ENCODE data around the gene GTSE1. TPM values are rescaled to one million over a fixed set of nuclear protein-coding genes. Genes with fewer than 3 reads are reported as not detected.

GTSE1 gene
- total RNA-seq, 2 donors from 2014 or later, result 39.5 to 59.5 TPM

DNA sequence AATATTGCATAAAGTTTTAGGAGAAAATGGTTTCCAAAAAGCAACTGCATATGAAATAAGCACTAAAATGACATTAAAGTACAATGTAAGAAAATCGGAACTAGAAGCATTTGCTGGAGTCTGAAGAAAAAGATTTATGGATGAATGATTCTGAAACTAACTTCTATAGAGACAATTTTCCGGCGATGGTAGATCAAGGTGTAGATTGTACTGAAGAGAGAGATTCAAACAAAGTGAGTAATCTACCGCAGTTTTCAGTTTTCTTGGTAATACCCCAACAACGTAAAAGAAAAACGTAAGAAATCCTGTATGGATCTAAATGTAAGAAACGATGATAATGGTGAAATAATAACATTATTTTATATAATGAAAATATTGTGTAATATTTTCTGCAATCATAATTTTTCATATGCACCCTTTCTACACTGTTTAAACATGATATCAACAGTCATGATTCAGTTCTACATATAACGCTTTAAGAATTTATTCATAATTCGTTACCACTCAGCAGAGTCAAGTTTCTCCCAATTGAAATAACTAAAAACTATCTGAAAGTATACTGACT, 44.8 kb upstream of the GTSE1 start:
- H3K4me1 Mint-ChIP-seq, result peaks cover 8% of the 10 kb centered on the region
- peaks cover 3% of the 10 kb centered on the region for H3K36me3 Mint-ChIP-seq (ENCODE audit: low read depth)

DNA sequence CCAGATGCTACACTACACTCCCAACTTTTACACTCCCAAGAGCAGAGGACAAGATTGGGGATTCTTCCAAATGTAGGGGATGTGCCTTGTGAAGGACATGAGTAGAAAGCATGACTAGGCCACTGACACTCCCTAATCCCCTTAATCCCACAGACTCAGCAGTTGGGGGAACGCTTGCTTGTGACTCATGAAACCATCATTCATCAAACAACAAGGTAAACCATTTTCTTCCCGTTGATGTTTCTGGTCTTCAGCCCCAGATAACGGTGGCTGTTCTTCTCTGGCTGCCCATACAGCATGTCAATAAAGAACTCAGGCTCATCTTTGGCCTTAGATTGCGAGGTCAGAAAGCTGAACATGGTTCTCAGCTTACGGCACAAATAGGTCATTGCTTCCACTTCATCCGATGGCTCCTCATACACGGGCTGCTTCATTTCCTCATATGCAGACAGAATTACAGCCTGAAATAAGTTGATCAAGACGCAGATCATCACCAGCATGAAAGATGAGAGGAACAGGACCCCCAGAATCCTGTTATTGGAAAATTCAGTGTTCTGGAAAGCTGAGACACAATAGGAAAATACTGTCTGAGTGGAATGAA, 40.2 kb upstream of the GTSE1 start:
- 78 to 83% methylated on average over 8 of the region's 8 CpGs for WGBS, 2 experiments (ENCODE audit: insufficient coverage in 1 of 2, insufficient read length in 1 of 2)
- H3K4me1 ChIP-seq (ENCODE audit: control insufficient read depth, insufficient read depth, low read length), result no peaks in the 10 kb centered on the region
- no peaks in the 10 kb centered on the region for H3K36me3 ChIP-seq (ENCODE audit: control insufficient read depth, insufficient read depth, low read length)
- H3K4me3 Mint-ChIP-seq, result no peak overlapping the region
- H3K4me3 ChIP-seq (ENCODE audit: low read length), result no peak overlapping the region
- no peak for TF ChIP-seq CTCF (conservative IDR thresholded peaks at IDR 0.05)
- H3K9me3 Mint-ChIP-seq, result peaks cover 1% of the 10 kb centered on the region
- peaks cover 49% of the 10 kb centered on the region for H3K27me3 ChIP-seq (ENCODE audit: control insufficient read depth, insufficient read depth, low read length, poor library complexity, severe bottlenecking)
- no peak overlapping the region for H3K9ac ChIP-seq (ENCODE audit: extremely low read depth, low read length, poor library complexity, severe bottlenecking)
- H3K36me3 Mint-ChIP-seq (ENCODE audit: low read depth), result peaks cover 3% of the 10 kb centered on the region
- DNase-seq, result no peak
- no peaks in the 10 kb centered on the region for H3K9me3 ChIP-seq (ENCODE audit: control insufficient read depth, low read length)
- peaks cover 50% of the 10 kb centered on the region for H3K27me3 Mint-ChIP-seq (ENCODE audit: insufficient read depth)
- no peak overlapping the region for H3K27ac Mint-ChIP-seq
- no peak overlapping the region for H3K27ac ChIP-seq (ENCODE audit: low read depth, low read length)
- H3K4me1 Mint-ChIP-seq, result peaks cover 2% of the 10 kb centered on the region

More for the DNA sequence above, 44.8 kb upstream of the GTSE1 start:
- 94 to 97% methylated on average over 7 of the region's 9 CpGs for whole genome bisulfite sequencing, 2 experiments (ENCODE audit: insufficient coverage in 1 of 2, insufficient read length in 1 of 2)
- Histone ChIP-seq H3K9me3 (ENCODE audit: control insufficient read depth, low read length) (no peaks in the 10 kb centered on the region), H3K9ac (ENCODE audit: extremely low read depth, low read length, poor library complexity, severe bottlenecking) (no peak overlapping the region), H3K27ac (ENCODE audit: low read depth, low read length) (no peak overlapping the region), H3K27me3 (ENCODE audit: control insufficient read depth, insufficient read depth, low read length, poor library complexity, severe bottlenecking) (peaks cover 3% of the 10 kb centered on the region), H3K36me3 (ENCODE audit: control insufficient read depth, insufficient read depth, low read length) (no peaks in the 10 kb centered on the region), H3K4me3 (ENCODE audit: low read length) (peak overlapping the region; percentile 78), H3K4me1 (ENCODE audit: control insufficient read depth, insufficient read depth, low read length) (no peaks in the 10 kb centered on the region)
- H3K4me3 Mint-ChIP-seq, result peak overlapping the region; percentile 71
- H3K9me3 Mint-ChIP-seq, result no peaks in the 10 kb centered on the region
- TF ChIP-seq CTCF (conservative IDR thresholded peaks at IDR 0.05), result no peak
- H3K27ac Mint-ChIP-seq, result no peak overlapping the region
- DNase-seq, result no peak
- peaks cover 4% of the 10 kb centered on the region for H3K27me3 Mint-ChIP-seq (ENCODE audit: insufficient read depth)

GRCh38 chr22:46259374-46259773, 37.3 kb upstream of the GTSE1 start:
- H3K9me3 ChIP-seq (ENCODE audit: control insufficient read depth, low read length), result peaks cover 12% of the 10 kb centered on the region
- Mint-ChIP-seq H3K4me1 (no peaks in the 10 kb centered on the region), H3K27me3 (ENCODE audit: insufficient read depth) (peaks cover 75% of the 10 kb centered on the region), H3K9me3 (peaks cover 23% of the 10 kb centered on the region), H3K27ac (no peak overlapping the region), H3K36me3 (ENCODE audit: low read depth) (peaks cover 8% of the 10 kb centered on the region), H3K4me3 (no peak overlapping the region)
- no peaks in the 10 kb centered on the region for H3K4me1 ChIP-seq (ENCODE audit: control insufficient read depth, insufficient read depth, low read length)
- no peak overlapping the region for H3K4me3 ChIP-seq (ENCODE audit: low read length)
- DNase-seq, result no peak
- H3K27me3 ChIP-seq (ENCODE audit: control insufficient read depth, insufficient read depth, low read length, poor library complexity, severe bottlenecking), result peaks cover 74% of the 10 kb centered on the region
- no peak overlapping the region for H3K9ac ChIP-seq (ENCODE audit: extremely low read depth, low read length, poor library complexity, severe bottlenecking)
- H3K27ac ChIP-seq (ENCODE audit: low read depth, low read length), result no peak overlapping the region
- WGBS, 2 experiments (ENCODE audit: insufficient coverage in 1 of 2, insufficient read length in 1 of 2), result 83 to 84% methylated on average over 12 of the region's 12 CpGs
- no peaks in the 10 kb centered on the region for H3K36me3 ChIP-seq (ENCODE audit: control insufficient read depth, insufficient read depth, low read length)
- no peak for TF ChIP-seq CTCF (conservative IDR thresholded peaks at IDR 0.05)

All from endodermal cell (in vitro differentiated cells).